Progenitor cell of endocrine pancreas (in vitro differentiated cells): ENCODE data around the gene SRSF2. TPM values are rescaled to one million over a fixed set of nuclear protein-coding genes. Genes with fewer than 3 reads are reported as not detected.
A peak's percentile ranks its signal among the peaks of the same experiment; 100 is the strongest.

Source experiments
- DNase-seq: peaks from one replicate; pipeline ENCODE4 v3.0.0; 2021; ENCODE audit warnings: low spot score; ENCODE audit not compliant: unreplicated experiment
- H3K27ac Mint-ChIP-seq: 2 replicates; pipeline ENCODE4 v1.8.0; 2021; ENCODE audit warnings: mild to moderate bottlenecking, moderate library complexity, mixed read lengths
- H3K27me3 Mint-ChIP-seq: 2 replicates; pipeline ENCODE4 v1.8.0; 2021; ENCODE audit warnings: mixed read lengths
- H3K36me3 Mint-ChIP-seq: 2 replicates; pipeline ENCODE4 v1.8.0; 2022; ENCODE audit warnings: mixed read lengths; ENCODE audit not compliant: insufficient read depth
- H3K4me1 Mint-ChIP-seq: 2 replicates; pipeline ENCODE4 v1.8.0; 2021; ENCODE audit warnings: low read depth, mixed read lengths
- H3K4me3 Mint-ChIP-seq: 2 replicates; pipeline ENCODE4 v1.8.0; 2021; ENCODE audit warnings: low read depth, mild to moderate bottlenecking, moderate library complexity, mixed read lengths
- H3K9me3 Mint-ChIP-seq: 2 replicates; pipeline ENCODE4 v1.8.0; 2021; ENCODE audit warnings: low read depth, mixed read lengths
- total RNA-seq: library from RNA; stranded (reverse); gene quantifications from 2 replicates; pipeline ENCODE4 v1.2.1, GENCODE V29; 2021
- TF ChIP-seq, protein P1 (sequence below): fragments of 200-600 bp; sonication (generic); IDR thresholded peaks from one replicate; pipeline ENCODE4 v1.5.0; 2021; ENCODE audit warnings: antibody characterized with exemption, mild to moderate bottlenecking; ENCODE audit not compliant: unreplicated experiment

Gene SRSF2
- total RNA-seq, 1 donor from 2014 or later, result 265 TPM

DNA sequence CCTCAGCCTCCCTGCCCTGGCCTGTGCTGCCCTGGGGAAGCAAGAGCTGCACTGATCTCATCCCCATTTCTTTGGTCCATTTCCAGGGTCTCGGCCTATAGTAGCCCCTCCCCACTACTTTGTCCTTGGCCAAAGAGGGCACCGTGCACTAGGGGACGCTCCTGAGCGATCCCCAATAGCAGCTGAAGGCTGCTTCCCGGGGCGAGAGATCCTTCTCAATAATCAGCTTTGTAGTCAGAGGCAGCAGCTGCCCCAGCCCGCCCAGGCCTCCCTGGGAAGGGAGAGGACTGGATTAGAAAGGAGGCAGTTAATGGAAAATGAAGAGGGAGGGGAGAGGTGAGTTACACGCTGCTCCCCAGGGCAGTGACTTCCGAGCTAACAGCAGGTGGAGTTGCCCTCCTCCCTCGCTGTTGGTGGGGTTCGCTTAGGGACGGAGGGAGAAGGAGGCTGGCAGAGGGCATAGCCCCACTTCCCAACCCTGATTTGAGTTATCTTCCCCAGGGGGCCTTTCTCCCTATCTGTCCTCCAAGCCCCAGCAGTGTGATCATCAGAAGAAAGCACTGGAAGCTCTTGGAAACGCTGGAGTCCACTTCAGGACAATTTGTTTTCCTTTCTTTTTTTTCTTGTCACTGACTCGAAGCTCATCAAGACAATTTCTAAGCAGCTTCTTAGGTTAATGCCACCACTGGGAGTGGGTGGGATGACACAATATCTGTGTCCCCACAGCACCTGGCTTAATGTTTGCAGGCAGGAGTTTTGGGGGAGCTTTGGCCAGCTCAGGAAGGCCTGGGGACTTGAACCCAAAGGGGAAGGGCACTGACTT, 28.9 kb downstream of the SRSF2 start:
- peak overlapping the region; percentile 98 for H3K27ac Mint-ChIP-seq
- TF ChIP-seq, protein P1, sequence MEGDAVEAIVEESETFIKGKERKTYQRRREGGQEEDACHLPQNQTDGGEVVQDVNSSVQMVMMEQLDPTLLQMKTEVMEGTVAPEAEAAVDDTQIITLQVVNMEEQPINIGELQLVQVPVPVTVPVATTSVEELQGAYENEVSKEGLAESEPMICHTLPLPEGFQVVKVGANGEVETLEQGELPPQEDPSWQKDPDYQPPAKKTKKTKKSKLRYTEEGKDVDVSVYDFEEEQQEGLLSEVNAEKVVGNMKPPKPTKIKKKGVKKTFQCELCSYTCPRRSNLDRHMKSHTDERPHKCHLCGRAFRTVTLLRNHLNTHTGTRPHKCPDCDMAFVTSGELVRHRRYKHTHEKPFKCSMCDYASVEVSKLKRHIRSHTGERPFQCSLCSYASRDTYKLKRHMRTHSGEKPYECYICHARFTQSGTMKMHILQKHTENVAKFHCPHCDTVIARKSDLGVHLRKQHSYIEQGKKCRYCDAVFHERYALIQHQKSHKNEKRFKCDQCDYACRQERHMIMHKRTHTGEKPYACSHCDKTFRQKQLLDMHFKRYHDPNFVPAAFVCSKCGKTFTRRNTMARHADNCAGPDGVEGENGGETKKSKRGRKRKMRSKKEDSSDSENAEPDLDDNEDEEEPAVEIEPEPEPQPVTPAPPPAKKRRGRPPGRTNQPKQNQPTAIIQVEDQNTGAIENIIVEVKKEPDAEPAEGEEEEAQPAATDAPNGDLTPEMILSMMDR, result peak; percentile 55
- H3K9me3 Mint-ChIP-seq, result no peaks in the 10 kb centered on the region
- H3K4me3 Mint-ChIP-seq, result peak overlapping the region; percentile 90
- peaks cover 31% of the 10 kb centered on the region for H3K4me1 Mint-ChIP-seq
- H3K36me3 Mint-ChIP-seq, result peaks cover 3% of the 10 kb centered on the region
- peak; percentile 38 for DNase-seq
- no peaks in the 10 kb centered on the region for H3K27me3 Mint-ChIP-seq

DNA sequence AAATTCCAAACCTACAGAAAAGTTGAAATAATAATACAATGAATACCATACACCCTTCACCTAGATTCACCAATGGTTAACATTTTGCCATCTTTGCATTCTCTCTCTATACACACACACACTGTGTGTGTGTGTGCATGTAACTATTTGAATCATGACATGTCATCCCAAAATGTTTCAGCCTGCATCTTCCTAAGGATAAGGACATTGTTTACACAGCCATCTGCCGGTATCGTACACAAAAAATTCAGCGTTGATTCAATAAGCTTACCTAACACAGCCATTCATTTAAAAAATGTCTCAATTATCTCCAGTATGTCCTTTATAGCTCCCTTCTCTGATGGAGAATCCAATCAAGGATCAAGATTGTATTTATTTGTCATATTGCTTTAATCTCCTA, 30.3 kb downstream of the SRSF2 start:
- Mint-ChIP-seq H3K4me3 (no peak overlapping the region), H3K4me1 (peaks cover 33% of the 10 kb centered on the region), H3K9me3 (no peaks in the 10 kb centered on the region), H3K27me3 (no peaks in the 10 kb centered on the region), H3K36me3 (peaks cover 3% of the 10 kb centered on the region), H3K27ac (no peak overlapping the region)
- TF ChIP-seq, protein P1, result no peak
- DNase-seq, result no peak

DNA sequence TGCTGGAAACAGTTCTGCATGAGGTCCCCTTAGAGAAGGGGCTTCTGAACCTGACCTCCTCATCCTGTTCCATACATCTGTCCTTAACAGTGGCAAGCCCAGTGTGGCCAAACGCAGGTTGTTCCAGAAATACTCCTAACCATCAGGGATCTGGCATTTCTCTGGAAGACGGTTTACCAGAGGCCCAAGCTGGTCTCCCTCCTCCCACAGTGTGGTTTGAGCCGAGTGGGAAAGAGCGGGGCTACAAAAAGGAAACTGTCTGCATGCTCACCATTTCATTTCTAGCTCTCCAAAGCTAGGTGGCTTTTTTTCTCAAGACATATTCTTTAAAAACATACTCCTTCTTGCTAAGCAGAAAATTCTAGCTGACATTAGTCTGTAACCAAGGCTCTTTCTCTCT, 32.3 kb downstream of the SRSF2 start:
- Mint-ChIP-seq H3K27ac (no peak overlapping the region), H3K4me1 (peaks cover 40% of the 10 kb centered on the region), H3K4me3 (no peak overlapping the region), H3K27me3 (no peaks in the 10 kb centered on the region), H3K9me3 (no peaks in the 10 kb centered on the region), H3K36me3 (peaks cover 3% of the 10 kb centered on the region)
- TF ChIP-seq, protein P1, result no peak
- DNase-seq, result no peak

DNA sequence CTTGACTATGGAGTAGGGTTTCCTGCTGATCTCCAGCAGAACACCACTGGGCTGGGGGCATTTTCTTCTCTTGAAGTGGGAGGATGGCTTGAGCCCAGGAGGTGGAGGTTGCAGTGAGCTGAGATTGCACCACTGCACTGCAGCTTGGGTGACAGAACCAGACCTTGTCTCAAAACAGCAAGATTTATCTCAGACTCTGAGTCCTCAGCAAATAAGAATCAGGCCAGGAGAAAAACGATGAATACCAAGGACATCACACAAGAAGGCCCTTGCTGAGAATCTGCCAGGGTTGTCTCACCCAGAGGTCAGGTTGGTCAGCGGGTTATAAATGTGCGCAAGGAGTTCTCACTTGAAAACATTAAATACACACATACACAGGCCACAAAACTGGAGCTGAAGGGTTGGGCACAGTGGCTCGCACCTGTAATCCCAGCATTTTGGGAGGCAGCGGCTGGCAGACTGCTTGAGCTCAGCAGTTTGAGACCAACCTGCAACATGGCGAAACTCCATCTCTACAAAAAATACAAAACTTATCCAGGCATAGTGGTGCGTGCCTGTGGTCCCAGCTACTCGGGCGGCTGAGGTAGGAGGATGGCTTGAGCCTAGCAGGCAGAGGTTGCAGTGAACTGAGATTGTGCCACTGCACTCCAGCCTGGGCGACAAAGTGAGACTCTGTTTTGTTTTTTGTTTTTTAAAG, 34.0 kb downstream of the SRSF2 start:
- no peaks in the 10 kb centered on the region for H3K9me3 Mint-ChIP-seq
- TF ChIP-seq, protein P1, result no peak
- no peak overlapping the region for H3K27ac Mint-ChIP-seq
- DNase-seq, result no peak
- H3K4me1 Mint-ChIP-seq, result peaks cover 26% of the 10 kb centered on the region
- no peak overlapping the region for H3K4me3 Mint-ChIP-seq
- H3K27me3 Mint-ChIP-seq, result no peaks in the 10 kb centered on the region
- H3K36me3 Mint-ChIP-seq, result peaks cover 3% of the 10 kb centered on the region

DNA sequence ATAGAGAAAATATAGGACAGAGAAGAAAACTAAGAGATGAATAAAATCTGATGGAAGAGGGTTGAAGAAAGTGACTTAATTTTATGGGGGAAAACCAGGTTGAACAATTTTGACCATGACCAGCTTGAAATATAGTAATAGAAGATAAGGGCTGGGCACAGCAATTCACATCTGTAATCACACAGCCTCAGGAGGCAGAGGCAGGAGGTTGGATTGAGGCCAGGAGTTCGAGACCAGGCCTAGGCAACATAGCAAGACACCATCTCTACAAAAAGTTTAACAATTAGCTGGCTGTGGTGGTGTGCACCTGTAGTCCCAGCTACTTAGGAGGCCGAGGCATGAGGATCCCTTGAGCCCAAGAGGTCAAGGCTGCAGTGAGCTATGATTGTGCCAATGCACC, 35.1 kb downstream of the SRSF2 start:
- no peak overlapping the region for H3K27ac Mint-ChIP-seq
- no peak overlapping the region for H3K4me3 Mint-ChIP-seq
- peaks cover 3% of the 10 kb centered on the region for H3K36me3 Mint-ChIP-seq
- H3K4me1 Mint-ChIP-seq, result peaks cover 28% of the 10 kb centered on the region
- no peak for DNase-seq
- H3K9me3 Mint-ChIP-seq, result no peaks in the 10 kb centered on the region
- TF ChIP-seq, protein P1, result no peak
- no peaks in the 10 kb centered on the region for H3K27me3 Mint-ChIP-seq
